DND-41 (cell line): ENCODE measurements around the gene TRMT112.
A peak's percentile ranks its signal among the peaks of the same experiment; 100 is the strongest.

ENCODE experiments used
- ATAC-seq: fragments of 200-7000 bp; cut with Tn5 transposase; 3 replicates; pipeline ENCODE4 v1.9.1; 2021; ENCODE audit warnings: low read depth; ENCODE audit not compliant: insufficient read depth
- DNase-seq: peaks from one replicate; pipeline ENCODE4 v3.0.0-alpha.2; 2020
- H2AFZ ChIP-seq: 2 replicates; pipeline ENCODE4 v1.6.0; 2012; ENCODE audit warnings: low read depth, low read length
- H3K27ac ChIP-seq: 2 replicates; pipeline ENCODE4 v1.5.1; 2012; ENCODE audit warnings: low read length, inconsistent platforms
- H3K27me3 ChIP-seq: fragments of 200-600 bp; sonication (generic); 2 replicates; pipeline ENCODE4 v1.6.0; 2012; ENCODE audit warnings: low read length, mild to moderate bottlenecking, inconsistent platforms; ENCODE audit not compliant: insufficient read depth, poor library complexity
- H3K36me3 ChIP-seq: 2 replicates; pipeline ENCODE4 v1.5.1; 2012; ENCODE audit warnings: low read length, inconsistent platforms; ENCODE audit not compliant: insufficient read depth
- H3K4me1 ChIP-seq: 2 replicates; pipeline ENCODE4 v1.5.1; 2012; ENCODE audit warnings: mild to moderate bottlenecking, low read length; ENCODE audit not compliant: insufficient read depth
- H3K4me2 ChIP-seq: 2 replicates; pipeline ENCODE4 v1.6.0; 2012; ENCODE audit warnings: mild to moderate bottlenecking, moderate library complexity, low read length, inconsistent platforms; ENCODE audit not compliant: insufficient read depth
- H3K4me3 ChIP-seq, 2 experiments: fragments of 200-600 bp in 1 of 2; shearing (Covaris generic) in 1 of 2; 2 replicates each; pipeline ENCODE4 v1.5.1; 2012 to 2016; ENCODE audit warnings: inconsistent platforms in 2 of 2, low read length in 2 of 2, mild to moderate bottlenecking in 2 of 2, low read depth in 1 of 2, moderate library complexity in 1 of 2
- H3K79me2 ChIP-seq: 2 replicates; pipeline ENCODE4 v1.6.0; 2012; ENCODE audit warnings: low read length, inconsistent platforms; ENCODE audit not compliant: insufficient read depth
- H3K9ac ChIP-seq: 2 replicates; pipeline ENCODE4 v1.6.0; 2012; ENCODE audit warnings: low read depth, mild to moderate bottlenecking, inconsistent platforms, low read length, moderate library complexity
- H3K9me3 ChIP-seq: 2 replicates; pipeline ENCODE4 v1.5.1; 2012; ENCODE audit warnings: low read length, moderate library complexity, mild to moderate bottlenecking, inconsistent platforms; ENCODE audit not compliant: insufficient read depth, severe bottlenecking
- H4K20me1 ChIP-seq: 2 replicates; pipeline ENCODE4 v1.6.0; 2012; ENCODE audit warnings: low read length; ENCODE audit not compliant: insufficient read depth
- CTCF ChIP-seq: IDR thresholded peaks from 2 replicates; pipeline ENCODE4 v1.5.1; 2012; ENCODE audit warnings: borderline replicate concordance, low read length, moderate library complexity, mild to moderate bottlenecking; ENCODE audit not compliant: poor library complexity, severe bottlenecking; ENCODE audit errors: extremely low read depth
- EZH2 ChIP-seq: IDR thresholded peaks from 3 replicates; pipeline ENCODE4 v1.6.1; 2012; ENCODE audit warnings: borderline replicate concordance, low read depth, mild to moderate bottlenecking, moderate library complexity, low read length, inconsistent platforms; ENCODE audit not compliant: severe bottlenecking

TRMT112 gene

GRCh38 chr11:64323373-64323772 is 6.0 kb upstream of the TRMT112 start:
- no peak overlapping the region for H2AFZ ChIP-seq

DNA sequence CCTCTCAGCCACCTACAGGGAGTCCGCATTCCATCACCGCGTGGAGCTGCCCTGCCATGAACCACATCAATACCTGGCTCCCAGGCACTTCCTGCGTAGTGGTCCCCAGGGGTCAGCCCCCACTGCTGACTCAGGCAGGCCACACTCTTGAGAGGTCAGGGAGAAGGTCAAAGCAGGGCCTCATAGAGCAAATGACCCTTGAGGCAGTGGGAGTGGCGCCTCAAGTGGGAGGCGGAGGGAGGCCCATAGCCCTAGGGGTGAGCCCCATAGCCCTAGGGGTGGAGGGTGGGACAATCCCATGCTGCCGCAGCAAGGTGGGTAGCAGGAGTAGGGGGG is 5.5 kb upstream of the TRMT112 start:
- no peak overlapping the region for H3K4me3 ChIP-seq
- DNase-seq (no peak), ATAC-seq (no peak)
- H3K27me3 ChIP-seq = no peaks in the 10 kb centered on the region
- no peak overlapping the region for H3K4me2 ChIP-seq
- peaks cover 25% of the 10 kb centered on the region for H3K4me1 ChIP-seq
- peaks cover 11% of the 10 kb centered on the region for H4K20me1 ChIP-seq
- H3K36me3 ChIP-seq = peaks cover 13% of the 10 kb centered on the region
- no peak overlapping the region for H3K27ac ChIP-seq
- peaks cover 16% of the 10 kb centered on the region for H3K79me2 ChIP-seq
- no peaks in the 10 kb centered on the region for H3K9me3 ChIP-seq
- no peak overlapping the region for H2AFZ ChIP-seq
- no peak overlapping the region for H3K9ac ChIP-seq
- TF ChIP-seq EZH2 (no peak), CTCF (no peak)

More at GRCh38 chr11:64323373-64323772, 6.0 kb upstream of the TRMT112 start:
- DNase-seq (peak; percentile 55), ATAC-seq (peak; percentile 73)
- Histone ChIP-seq H3K9ac (no peak overlapping the region), H3K27me3 (no peaks in the 10 kb centered on the region), H3K4me2 (no peak overlapping the region), H3K9me3 (no peaks in the 10 kb centered on the region), H3K4me3 (no peak overlapping the region), H4K20me1 (peaks cover 11% of the 10 kb centered on the region), H3K79me2 (peaks cover 12% of the 10 kb centered on the region), H3K4me1 (peaks cover 25% of the 10 kb centered on the region), H3K27ac (no peak overlapping the region), H3K36me3 (peaks cover 13% of the 10 kb centered on the region)
- TF ChIP-seq CTCF (no peak), EZH2 (no peak)

DNA sequence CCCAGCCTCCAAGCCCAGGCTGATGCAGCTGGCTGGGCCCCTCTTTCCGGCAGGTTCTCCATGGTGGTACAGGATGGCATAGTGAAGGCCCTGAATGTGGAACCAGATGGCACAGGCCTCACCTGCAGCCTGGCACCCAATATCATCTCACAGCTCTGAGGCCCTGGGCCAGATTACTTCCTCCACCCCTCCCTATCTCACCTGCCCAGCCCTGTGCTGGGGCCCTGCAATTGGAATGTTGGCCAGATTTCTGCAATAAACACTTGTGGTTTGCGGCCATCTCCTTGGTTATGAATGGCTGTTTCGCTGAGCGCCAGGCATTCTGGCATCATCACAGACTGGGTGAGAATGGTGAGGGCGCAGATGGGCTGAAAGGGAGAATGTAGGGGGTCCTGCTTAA is 4.2 kb upstream of the TRMT112 start:
- H3K36me3 ChIP-seq = peaks cover 18% of the 10 kb centered on the region
- H3K4me1 ChIP-seq = peaks cover 30% of the 10 kb centered on the region
- H4K20me1 ChIP-seq = peaks cover 11% of the 10 kb centered on the region
- H3K9ac ChIP-seq = no peak overlapping the region
- H3K27ac ChIP-seq = no peak overlapping the region
- ATAC-seq = no peak
- no peak for DNase-seq
- no peak overlapping the region for H2AFZ ChIP-seq
- peaks cover 24% of the 10 kb centered on the region for H3K79me2 ChIP-seq
- H3K4me2 ChIP-seq = no peak overlapping the region
- H3K27me3 ChIP-seq = no peaks in the 10 kb centered on the region
- TF ChIP-seq EZH2 (no peak), CTCF (no peak)
- H3K4me3 ChIP-seq = no peak overlapping the region
- no peaks in the 10 kb centered on the region for H3K9me3 ChIP-seq

GRCh38 chr11:64321026-64321425 is 3.7 kb upstream of the TRMT112 start:
- Histone ChIP-seq H3K4me3 (no peak overlapping the region), H3K9ac (no peak overlapping the region), H4K20me1 (peaks cover 14% of the 10 kb centered on the region), H3K27me3 (no peaks in the 10 kb centered on the region), H3K79me2 (peaks cover 29% of the 10 kb centered on the region), H3K27ac (no peak overlapping the region), H3K36me3 (peaks cover 22% of the 10 kb centered on the region), H3K4me2 (no peak overlapping the region), H2AFZ (no peak overlapping the region), H3K4me1 (peaks cover 35% of the 10 kb centered on the region), H3K9me3 (no peaks in the 10 kb centered on the region)
- TF ChIP-seq EZH2 = no peak
- TF ChIP-seq CTCF = no peak
- DNase-seq (no peak), ATAC-seq (no peak)
